Measurements from ENCODE around the gene CYP2A6.

- TF ChIP-seq CTCF (IDR thresholded peaks at IDR 0.05; ENCODE audit: low read length) (no peak), EZH2 (IDR thresholded peaks at IDR 0.05; ENCODE audit: borderline replicate concordance, low read length) (no peak)
Observed at GRCh38 chr19:40829205-40829604, 21.0 kb downstream of the CYP2A6 start.
